Measurements from ENCODE around the gene ZNF516. TPM values are rescaled to one million over a fixed set of nuclear protein-coding genes. Genes with fewer than 3 reads are reported as not detected.
A peak's percentile ranks its signal among the peaks of the same experiment; 100 is the strongest.
"Not testable (repeated sequence)": the region's sequence is repeated elsewhere in the genome, so short reads cannot be mapped to it uniquely, and the experiment has no call there.

Gene ZNF516
- total RNA-seq, 1 donor from 2014 or later: 53.5 TPM

GRCh38 chr18:76479351-76480238 is 15.4 kb downstream of the ZNF516 start:
- ATAC-seq (peak; percentile 62), DNase-seq (ENCODE audit: low spot score) (peak; percentile 63)
- intact Hi-C loops (cut with DNase I): no loop called here

GRCh38 chr18:76476665-76477561 is 18.1 kb downstream of the ZNF516 start:
- intact Hi-C loops (cut with DNase I): no loop called here
- no peak for DNase-seq (ENCODE audit: low spot score)
- peak; percentile 71 for ATAC-seq

DNA sequence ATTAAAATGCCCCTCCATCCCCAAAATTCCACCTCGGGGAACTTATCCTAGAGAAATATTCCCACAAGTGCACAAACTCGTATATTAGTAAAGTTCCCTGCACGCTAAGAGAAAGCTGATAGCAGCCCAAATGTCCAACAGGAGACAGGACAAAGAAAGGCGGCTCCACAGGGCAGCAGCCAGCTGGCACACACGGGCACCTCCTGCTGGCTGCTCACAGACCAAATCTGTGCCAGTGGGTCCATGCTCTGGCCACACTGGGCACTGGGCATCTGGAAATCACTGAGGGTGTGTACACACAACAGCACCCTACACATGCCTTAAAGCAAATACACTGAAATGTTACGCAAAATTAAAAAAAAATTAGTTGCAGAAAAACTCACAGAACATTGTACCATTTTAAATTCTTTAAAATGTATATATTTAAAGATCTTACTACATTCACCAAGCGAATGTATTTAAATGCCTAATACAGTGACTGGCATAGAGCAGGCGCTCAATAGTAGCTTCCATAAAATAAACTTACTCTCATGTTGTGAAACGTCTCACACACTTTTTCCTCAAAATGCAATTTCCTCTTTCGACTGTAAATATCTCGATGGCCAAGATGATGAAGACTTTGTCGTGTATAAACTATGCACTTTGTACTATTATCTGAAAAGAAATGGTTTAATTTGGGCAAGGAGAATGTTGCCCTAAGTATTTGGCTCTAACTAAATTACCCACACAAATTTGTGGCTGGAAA is 19.4 kb downstream of the ZNF516 start:
- DNase-seq (ENCODE audit: low spot score) (no peak), ATAC-seq (no peak)
- intact Hi-C loops (cut with DNase I): no loop called here

- intact Hi-C loops (cut with DNase I): no loop called here
- DNase-seq (ENCODE audit: low spot score): no peak
- ATAC-seq: no peak
These were observed 20.2 kb downstream of the ZNF516 start for GRCh38 chr18:76474824-76475223.

GRCh38 chr18:76473521-76473920 is 21.5 kb downstream of the ZNF516 start:
- intact Hi-C loops (cut with DNase I): loop anchor here (2.0 kb wide), 1 partner anchor 43 kb away; no protein-coding TSS in a partner anchor
- not testable (repeated sequence) for ATAC-seq; DNase-seq (ENCODE audit: low spot score)

GRCh38 chr18:76472829-76473228 is 22.2 kb downstream of the ZNF516 start:
- DNase-seq (ENCODE audit: low spot score) (no peak), ATAC-seq (no peak)
- intact Hi-C loops (cut with DNase I): loop anchor here (2.0 kb wide), 1 partner anchor 42 kb away; no protein-coding TSS in a partner anchor

DNA sequence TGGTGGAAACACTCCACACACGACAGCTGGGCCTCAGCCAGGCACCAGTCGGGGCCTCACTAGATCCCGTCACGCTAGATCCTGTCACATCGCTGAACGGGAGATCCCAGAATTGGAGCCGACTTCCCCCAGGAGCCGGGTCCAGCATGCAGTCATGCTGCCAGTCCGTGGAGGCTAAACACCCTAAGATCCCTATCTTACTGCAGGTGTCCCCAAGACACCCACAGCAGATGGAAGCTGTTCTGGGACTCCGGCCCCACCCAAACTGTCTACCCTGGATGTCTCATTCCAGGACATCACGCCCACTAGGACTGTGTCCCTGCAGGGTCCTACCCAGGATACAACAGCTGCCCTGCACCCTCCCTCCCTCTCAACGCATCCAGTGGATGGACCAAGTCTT is 23.4 kb downstream of the ZNF516 start:
- DNase-seq (ENCODE audit: low spot score): peak; percentile 50
- no peak for ATAC-seq
- intact Hi-C loops (cut with DNase I): no loop called here

- intact Hi-C loops (cut with DNase I): no loop called here
- DNase-seq (ENCODE audit: low spot score) (peak; percentile 56), ATAC-seq (no peak)
These were observed 26.4 kb downstream of the ZNF516 start for GRCh38 chr18:76468345-76469304.

DNA sequence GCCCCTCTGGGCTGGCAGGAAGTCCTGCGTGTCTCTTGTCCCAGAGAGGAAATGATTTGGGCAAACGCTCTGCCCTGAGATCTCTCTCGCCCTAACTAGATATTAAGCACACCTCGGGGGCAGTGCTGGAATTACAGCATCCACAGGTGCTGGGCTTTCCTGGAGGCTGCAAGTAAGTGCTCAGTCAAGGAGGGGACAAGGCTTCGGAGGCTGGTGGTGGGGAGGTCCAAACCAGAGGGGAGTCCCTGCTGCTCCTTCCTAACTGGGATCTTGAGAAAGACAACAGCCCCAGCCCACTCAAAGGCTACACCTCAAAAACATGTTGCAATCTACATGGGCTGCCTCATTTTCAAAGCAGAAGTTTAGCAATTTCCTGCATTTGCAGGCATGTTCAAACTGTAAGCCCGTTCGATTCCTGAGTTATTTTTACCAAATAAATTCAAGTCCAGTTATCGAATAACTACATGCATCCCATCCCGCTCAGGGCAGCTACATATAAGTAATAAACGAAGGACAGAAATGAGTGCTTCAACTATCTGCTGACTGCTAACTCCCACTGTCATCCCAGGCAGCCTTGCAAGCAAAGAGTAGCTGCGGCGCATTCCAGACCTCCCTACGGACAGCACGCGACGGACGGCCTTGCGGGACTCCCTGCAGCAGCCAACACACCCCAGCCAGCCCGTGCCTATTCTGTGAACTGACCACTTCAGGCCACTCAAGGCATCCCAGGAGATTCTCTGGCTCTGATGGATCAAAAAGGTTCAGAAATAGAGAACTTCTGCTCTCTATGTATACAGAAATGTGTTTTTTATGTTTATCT is 27.5 kb downstream of the ZNF516 start:
- ATAC-seq: peak; percentile 60
- intact Hi-C loops (cut with DNase I): no loop called here
- peak; percentile 64 for DNase-seq (ENCODE audit: low spot score)

GRCh38 chr18:76466410-76466991 is 28.5 kb downstream of the ZNF516 start:
- ATAC-seq (no peak), DNase-seq (ENCODE audit: low spot score) (peak; percentile 45)
- intact Hi-C loops (cut with DNase I): no loop called here

GRCh38 chr18:76465630-76466409 is 29.2 kb downstream of the ZNF516 start:
- ATAC-seq (no peak), DNase-seq (ENCODE audit: low spot score) (peak; percentile 47)
- intact Hi-C loops (cut with DNase I): no loop called here

DNA sequence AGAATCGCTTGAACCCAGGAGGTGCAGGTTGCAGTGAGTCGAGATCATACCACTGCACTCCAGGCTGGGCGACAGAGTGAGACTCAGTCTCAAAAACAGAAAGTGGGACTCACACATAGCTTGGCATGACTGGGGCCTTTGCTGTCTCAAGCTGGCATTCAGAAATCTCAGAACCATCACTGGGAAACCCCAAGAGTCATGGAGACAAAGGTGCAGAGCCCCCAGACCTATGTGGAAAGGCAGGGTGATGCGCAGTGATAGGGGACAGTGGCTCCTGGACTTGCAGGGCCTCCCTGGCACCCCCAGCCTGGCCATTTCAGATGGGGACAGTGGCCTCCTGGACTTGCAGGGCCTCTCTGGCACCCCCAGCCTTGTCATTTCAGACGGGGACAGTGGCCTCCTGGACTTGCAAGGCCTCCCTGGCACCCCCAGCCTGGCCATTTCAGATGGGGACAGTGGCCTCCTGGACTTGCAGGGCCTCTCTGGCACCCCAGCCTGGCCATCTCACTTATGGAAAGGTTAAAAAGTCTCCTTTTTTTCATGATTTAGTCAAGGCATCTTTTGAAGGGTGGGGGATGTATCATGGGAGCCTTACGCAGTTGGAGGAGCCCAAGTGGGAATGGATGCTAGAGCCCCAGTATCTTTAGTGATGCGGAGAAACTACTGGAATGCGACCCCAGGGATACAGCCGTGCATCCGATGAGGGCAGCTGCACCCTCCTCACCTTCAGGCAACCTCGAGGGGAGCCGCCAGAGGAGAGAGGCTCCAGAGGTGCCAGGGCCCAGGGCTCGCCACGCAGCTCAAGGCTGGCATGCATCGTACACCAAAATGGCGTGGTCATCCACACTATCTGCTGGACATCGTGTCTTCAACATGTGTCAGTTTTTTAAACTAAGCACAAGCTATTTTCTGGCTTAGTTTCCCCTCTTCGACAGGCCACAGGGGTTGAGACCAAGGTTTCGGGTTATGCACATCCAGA is 30.5 kb downstream of the ZNF516 start:
- DNase-seq (ENCODE audit: low spot score) (peak; percentile 42), ATAC-seq (no peak)
- intact Hi-C loops (cut with DNase I): no loop called here

DNA sequence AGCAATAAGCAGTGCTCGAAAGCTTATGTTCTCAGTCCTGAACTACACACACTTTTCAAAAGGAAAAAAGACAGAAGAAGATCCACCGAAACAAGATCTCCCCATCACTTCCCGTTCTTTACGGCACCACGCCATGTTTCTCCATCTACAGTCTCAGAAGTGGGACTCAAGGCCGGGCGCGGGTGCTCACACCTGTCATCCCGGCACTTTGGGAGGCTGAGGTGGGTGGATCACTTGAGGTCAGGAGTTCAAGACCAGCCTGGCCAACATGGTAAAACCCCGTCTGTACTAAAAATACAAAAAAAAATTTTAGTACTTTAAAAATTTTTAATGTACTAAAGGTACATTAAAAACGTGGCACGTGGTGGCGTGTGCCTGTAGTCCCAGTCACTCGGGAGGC is 31.2 kb downstream of the ZNF516 start:
- intact Hi-C loops (cut with DNase I): no loop called here
- DNase-seq (ENCODE audit: low spot score) (no peak), ATAC-seq (no peak)

GRCh38 chr18:76463358-76463757 is 31.7 kb downstream of the ZNF516 start:
- intact Hi-C loops (cut with DNase I): no loop called here
- no peak for ATAC-seq
- peak; percentile 56 for DNase-seq (ENCODE audit: low spot score)

DNA sequence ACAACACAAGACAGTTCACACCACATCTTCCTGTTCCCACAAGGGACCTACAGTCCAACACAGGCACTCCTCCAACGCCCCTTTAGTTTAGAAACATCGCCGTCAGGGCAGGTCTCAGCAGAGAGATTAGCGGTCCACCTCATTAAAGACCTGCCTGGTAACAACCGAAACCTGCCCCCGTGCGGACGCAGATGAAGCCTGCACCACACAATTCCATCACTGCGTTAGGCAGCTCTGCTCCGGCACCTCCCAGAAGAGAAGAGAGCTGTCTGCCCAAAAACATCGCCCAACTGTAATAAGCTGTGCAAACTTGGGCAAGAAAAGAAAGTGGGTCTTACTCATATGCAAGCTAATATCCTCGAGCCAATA is 32.7 kb downstream of the ZNF516 start:
- DNase-seq (ENCODE audit: low spot score): peak; percentile 73
- intact Hi-C loops (cut with DNase I): no loop called here
- peak; percentile 75 for ATAC-seq

Measured in sciatic nerve (tissue), 2 donors.